GM21515 (cell line): ENCODE data around the gene CDH6.

Experiments
- ATAC-seq: cut with Tn5 transposase; IDR thresholded peaks from one replicate; pipeline ENCODE4 v1.9.1; 2021; ENCODE audit not compliant: unreplicated experiment

The CDH6 gene

DNA sequence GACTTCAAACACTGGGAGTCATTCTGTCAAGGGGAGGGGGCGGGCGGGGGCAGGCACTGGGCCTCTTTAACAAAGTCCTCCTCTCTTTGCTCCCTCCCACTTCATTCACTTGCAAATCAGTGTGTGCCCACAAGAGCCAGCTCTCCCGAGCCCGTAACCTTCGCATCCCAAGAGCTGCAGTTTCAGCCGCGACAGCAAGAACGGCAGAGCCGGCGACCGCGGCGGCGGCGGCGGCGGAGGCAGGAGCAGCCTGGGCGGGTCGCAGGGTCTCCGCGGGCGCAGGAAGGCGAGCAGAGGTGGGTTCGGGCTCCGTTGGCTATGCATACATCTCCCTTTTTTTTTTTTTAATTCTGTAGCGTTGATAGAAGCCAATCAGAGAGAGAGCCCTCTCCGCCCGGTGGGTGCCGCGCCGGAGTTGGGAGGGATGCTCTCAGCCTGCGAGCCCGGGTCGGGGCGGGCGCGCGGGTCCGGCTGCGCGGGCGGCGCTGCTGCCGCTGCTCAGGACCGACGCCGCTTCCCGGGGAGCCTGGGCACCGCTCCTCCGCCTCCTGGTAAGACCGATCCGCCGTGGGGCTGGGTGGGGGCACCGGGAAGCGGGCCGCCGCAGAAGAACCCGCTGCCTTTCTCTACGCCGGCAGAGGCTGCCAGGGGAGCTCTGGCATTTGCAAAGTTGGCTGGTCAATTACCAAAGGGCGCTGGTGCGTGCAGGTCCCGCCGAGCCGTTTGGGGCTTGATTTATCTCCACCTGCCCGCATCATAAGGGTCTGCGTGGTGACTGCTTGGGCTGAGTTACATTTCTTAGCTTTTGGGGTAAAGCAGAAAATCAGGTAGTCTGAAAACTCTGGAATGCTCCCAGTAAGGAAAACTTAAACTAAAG is at the start of gene CDH6:
Gene CDH6 (plus strand): TSS at position 96 of the 877 bp plus-strand sequence. CDS start 73,788 bp downstream, outside the sequence.
- ATAC-seq = no peak

DNA sequence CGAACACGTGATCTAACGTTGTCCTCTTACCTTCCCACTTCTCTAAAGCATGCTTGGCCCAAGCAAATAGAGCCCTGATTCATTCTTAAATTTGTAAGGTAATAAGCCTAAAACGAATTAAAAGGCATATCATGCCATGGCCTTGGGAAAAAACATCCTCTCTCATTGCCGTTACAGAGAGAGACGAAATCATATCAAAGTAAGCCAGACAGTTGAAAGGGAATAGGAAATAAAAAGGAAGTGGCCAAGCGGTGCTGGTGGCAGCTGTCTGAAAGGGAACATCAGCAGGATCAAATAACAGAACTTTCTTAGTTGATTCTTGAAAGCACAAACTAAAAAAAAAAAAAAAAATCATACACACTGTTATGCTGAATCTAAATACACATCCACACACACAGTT is 49.1 kb upstream of the CDH6 start:
- no peak for ATAC-seq

DNA sequence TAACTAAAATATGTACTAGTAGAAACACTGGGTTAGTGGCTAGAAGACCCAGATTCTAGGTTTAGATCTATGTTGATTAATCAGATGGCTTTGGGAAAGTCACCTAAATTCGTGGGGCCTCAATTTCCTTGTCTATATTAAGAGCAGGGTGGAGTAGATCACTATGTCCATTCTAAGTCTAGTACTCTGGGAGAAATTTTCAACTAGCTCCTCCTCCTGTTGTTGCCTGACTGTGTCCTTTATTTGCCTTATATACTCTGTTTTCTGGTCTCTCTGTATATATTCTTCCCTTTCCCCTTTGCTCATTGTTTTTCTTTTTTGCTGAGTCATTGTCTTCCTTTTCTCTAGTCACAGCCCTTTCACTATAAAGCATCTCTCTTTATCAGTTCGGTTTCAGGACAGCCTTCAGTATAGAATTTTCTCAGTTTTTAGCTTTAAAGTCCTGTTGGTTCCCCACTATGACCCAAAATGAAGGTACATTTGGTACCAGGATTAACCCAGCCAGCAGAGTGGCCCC is 44.5 kb upstream of the CDH6 start:
- no peak for ATAC-seq

DNA sequence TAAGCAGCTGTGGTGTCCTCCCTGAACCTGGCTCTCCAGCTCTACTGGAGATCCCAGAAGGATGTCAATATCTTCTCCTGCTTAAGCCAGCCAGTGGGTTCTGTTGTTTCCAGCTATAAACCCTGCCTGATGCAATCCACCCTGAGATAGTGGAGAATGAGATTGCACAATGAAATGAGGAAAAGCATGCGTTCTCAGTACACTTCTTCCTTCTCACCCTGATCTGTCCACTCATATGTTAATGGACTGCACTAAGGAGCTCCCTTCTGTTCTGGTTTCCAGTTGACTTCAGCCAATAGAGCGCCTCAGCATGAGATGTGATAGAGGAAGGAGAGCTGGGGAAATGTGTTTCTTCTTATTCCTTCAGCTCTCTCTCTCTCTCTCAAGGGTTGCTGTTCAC is 40.0 kb upstream of the CDH6 start:
- ATAC-seq = no peak

DNA sequence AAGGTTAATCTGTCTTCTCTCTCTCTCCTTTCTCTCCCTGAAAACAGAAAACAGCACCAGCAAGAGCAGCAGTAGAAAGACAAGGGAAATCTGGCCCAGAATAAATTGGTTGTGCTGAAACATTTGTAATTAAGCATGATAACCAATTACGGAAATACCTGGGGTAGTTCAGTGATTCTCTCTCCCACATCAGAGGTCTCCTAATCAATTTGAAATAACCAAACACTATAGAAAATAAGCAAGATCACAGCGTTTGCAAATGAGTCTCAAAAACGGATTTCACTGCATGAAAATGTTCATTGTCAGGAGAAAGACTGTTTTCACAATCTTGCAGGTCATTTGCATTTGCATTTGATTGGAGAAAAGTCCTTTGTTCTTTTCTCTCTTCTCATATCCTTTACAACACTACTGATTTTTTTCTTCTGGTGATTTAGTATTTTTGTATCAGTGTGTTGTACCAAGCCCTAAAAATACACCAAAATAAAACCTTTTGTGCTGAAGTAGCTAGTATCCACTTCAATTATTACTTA is 36.8 kb upstream of the CDH6 start:
- ATAC-seq = no peak

DNA sequence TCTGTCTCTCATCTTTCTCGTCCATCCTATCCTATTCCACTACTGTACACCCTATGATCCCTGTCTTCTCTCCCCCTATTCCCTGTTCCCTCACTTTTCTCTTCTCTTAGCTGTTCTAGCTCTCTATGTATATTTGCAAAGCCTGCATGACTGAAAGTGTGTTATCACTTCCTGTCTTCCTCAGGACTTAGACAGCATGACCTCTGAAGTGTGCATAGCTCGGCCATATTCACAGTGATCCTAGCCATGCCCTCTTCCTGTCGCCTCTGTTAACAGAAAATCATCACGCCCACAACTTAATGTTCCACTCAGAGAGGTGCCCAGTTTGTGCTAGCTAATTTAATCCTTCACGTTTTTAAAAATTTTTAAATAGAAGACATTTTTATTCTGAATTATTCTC is 35.8 kb upstream of the CDH6 start:
- ATAC-seq = no peak

DNA sequence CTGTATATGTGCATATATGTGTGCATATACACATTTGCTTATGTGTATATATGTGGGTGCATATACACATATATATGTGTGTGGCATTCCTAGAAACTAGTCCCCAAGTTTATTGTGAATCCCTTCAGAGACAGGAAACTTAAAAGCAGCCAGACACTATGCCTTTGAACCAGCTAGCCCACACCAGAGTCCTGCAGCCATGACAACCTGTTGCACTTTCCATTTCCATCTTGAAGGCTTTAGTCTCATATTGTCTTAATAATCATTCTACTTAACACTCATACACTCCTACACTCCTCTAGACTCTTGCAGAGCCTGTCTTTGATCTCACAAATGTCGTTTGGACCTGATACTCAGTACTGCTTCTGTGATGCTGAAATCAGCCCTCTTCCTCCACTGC is 34.8 kb upstream of the CDH6 start:
- ATAC-seq = no peak

DNA sequence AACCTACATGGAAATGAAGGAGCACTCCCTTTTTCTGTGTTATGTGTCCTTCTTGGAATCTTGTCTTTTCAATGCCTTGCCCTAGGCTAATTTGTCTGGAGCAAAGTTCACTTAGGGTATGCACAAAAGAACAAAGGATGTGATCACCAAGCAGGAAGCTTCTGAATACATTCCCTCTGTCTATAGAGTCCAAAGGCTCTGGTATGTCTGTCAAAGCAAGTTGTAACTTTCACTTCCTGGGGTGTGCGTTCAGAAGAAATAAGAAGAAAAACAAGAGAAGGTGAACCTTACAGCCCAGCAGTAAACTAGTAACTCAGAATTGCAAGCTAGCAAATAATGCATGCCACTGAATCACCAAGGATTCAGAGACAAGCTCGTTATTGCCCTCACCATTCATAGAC is 31.7 kb upstream of the CDH6 start:
- no peak for ATAC-seq

DNA sequence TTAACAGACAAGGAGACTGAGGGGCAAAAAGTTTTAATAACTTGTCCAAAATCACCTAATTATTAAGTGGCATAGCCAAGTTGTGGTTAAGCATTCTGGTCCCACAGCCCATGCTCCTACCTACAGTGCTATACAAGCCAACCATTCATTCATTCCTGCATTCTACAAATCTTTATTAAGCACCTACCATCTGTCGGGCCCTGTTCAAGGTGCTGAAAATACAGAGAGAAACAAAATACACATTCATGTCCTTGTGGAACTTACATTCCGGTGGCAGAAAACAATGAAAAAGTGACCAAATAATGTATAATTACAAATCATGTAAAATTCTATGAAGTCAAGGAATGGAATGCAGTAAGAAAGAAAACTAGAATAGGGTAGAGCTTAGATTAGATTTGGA is 27.8 kb upstream of the CDH6 start:
- no peak for ATAC-seq

DNA sequence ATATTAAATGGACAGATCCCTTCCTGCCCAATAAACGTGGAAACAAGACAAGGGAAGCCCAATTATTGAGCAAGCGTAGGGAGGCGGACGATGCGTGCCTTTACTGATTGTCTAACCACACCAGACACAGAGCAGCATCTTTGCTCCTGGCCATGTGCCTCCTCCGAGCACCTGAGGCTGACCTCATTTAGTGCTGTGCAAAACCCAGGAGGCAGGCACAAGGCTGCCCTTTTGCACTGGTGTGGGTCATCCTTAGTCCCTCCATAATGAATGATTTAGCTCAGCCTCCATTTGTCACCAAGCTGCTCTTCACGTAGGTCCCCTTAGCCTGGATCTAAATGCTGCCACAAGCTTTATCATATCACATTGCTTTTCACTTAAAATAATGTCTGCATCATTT is 24.1 kb upstream of the CDH6 start:
- no peak for ATAC-seq

DNA sequence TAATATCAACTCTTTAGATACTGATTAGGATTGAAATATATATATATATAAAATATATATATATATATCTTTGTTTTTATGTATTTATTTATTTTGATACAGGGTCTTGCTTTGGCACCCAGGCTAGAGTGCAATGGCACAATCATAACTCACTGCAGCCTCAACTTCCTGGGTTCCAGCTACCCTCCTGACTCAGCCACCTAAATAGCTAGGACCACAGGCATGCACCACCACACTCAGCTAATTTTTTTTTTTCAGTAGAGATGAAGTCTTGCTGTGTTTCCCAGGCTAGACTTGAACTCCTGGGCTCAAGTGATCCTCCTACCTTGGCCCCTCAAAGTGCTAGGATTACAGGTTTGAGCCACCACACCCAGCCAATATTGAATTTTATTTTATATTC is 20.6 kb upstream of the CDH6 start:
- ATAC-seq = no peak

DNA sequence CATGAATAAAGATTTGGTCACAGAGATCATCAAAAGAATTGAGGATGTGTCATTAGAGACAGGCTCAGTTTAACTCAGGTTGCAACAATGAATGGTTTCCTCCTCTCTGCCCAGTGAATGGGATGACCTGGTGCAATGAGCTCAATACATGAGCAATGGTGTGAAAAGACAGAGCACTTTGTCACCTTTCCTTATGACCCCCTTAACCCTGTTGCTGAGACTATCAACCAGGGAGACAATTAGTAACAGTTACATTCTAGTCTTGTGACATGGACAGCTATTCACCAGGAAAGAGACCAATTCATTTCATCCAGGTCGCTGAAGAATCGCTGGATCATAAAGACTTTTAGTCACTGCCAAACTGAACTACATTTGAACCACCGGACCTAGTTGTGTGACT is 19.9 kb upstream of the CDH6 start:
- ATAC-seq = no peak

DNA sequence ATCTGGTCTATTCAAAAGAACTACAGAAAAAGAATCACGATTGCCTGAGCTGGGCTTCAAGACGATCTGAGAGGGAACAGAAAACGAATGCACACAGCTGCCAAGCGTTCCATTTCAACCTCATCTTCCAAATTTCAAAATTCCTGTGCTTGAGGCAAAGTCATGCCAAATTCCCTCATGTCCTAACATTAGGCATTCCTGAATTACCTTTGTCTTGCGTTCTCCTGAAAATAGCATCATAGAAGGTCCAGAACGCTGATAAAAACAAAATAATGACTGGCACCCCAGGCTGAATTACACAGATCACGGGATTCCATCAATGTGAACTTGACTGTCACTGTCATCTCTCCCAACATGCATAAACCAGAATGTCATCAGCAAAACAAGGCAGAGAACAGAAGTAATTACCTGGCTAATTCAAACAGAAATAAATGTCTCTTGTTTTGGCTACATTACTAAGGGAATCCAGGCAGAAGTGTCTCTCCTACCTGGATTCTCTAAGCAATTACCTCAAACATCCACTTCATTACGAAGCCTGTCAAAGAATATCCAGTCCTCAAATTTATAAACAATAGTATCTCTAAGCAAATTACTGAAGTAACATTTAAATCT is 12.0 kb upstream of the CDH6 start:
- no peak for ATAC-seq

DNA sequence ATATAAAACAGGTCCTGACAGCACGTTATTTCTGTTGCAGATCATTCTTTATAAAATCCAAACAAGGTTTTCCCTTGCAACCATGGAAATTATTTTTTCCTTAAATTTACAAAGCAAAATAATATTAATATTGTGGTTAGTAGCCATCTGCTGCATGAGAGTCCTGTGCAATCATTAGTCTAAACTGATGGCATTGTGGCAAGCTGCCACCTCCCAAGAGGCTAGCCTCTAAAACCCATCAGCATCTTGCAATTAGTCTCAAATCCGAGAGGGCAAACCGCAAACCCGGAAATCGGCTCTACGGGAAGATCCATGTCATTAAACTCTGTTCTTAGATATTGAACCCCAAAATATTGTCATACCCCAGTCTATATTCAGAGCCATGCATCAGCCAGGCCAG is 11.3 kb upstream of the CDH6 start:
- no peak for ATAC-seq

DNA sequence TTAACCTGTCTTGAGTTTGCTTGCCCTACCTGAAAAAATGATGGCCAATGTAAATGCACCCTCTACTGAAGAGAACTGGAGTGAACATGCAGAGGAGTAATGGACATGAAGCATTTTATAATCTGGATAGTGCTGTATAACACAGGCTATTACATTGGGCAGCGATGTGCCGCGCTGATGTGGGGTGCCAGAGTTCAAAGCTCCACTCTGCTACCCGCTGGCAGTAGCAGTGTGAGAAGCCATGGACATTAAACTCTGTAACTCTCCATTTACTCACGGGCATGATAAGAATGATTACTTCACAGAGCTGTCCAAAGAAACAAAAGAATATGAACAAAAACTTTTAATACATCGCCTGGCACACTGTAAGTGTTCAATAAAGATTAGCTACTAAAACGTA is 7.5 kb upstream of the CDH6 start:
- no peak for ATAC-seq

DNA sequence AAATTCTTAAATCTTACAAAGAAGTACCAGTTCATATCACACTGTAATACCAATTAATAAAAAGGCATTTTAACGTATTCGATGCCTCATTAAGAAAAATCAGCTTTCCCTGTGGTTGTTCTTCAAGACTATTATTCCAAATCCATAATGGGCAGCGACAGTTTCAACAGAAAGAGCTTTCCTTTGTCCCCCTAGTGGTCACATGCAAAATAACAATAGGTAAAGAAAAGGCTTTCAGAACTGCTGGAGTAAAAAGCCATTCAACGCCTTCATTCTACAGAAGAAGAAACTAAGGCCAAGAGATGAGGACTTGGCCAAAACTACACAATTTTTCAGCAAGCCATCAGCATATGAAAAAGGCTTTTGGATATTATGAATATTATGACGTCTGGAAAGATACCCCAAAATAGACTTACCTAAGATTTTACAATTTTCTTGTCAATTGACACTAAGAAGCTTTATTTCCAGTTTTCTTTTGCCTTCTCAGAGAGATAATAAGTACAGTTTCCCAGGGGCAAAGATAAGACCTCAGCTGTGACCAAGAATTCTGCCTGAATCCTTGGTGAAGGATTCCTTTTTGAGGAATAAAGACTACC is 6.7 kb upstream of the CDH6 start:
- ATAC-seq = no peak

DNA sequence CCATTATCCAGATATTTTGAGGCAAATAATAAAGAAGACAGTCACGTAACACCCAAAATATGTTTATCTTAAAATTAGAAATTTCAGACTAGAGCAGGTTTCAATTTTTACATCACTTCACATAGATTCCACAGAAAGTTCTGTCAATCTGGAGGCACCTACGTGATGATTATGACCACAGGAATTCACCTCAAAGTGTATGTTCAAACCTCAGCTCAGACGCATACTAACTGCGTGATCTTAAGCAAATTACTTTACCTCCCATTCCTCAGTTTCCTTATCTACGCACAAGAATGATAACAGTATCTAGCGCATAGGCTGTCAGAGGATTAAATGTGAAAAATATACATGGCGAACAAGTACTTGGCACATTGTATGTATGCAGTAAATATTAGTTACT is 5.9 kb upstream of the CDH6 start:
- ATAC-seq = no peak

DNA sequence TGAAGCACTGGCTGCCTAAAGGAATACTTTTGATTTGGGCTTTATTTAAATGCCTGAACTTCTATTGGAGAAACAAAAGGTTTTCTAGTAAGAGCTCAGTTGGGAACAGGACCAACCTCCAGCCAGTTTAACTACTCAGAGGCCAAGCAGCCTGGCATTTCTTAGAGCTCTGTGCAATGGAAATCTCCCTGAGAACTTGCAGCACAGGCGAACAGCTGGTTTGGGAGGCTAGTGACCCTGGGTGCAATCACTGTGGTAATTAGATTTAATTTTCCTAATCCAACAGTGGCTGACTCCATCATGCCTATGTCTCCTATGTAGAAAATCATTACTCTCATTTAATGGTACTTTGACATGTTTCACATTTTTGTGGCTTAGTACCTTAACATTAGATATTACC is 1.0 kb upstream of the CDH6 start:
- ATAC-seq = no peak

DNA sequence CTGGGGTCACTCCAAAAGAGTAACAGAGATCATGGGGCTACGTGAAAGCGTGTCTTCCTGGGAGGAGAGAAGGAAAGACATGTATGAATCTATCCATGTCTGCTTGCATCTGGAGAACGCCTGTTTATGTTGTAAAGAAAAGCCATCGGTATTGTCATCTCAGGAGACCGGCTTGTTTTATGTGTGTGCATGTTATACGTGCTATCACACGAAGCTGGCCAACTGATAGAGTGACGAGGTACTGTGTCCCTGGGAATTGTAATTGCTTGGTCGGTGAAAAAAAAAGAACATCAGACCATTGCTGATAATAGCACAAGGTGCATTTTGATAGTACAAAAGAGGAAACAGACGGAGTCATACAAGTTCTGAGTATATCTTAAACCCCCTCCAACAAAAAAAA is 370 bp upstream of the CDH6 start:
- ATAC-seq = no peak

DNA sequence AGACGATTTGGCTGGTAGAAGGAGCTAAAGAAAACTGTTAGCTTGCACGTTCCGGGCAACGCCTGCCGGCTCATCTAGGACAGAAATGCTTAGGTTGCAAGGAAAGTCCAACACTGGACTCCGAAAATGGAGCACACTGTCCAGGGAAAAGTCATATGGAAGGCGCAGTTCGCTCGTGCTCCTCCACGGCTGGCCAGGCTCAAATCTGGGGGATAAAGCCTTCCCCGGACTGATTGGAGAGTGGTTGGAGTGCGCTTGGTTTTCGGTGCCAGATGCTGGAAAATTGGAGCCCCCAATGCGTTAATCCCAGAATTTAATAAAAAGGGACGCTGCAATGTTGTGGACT is 955 bp downstream of the CDH6 start:
- ATAC-seq = no peak

DNA sequence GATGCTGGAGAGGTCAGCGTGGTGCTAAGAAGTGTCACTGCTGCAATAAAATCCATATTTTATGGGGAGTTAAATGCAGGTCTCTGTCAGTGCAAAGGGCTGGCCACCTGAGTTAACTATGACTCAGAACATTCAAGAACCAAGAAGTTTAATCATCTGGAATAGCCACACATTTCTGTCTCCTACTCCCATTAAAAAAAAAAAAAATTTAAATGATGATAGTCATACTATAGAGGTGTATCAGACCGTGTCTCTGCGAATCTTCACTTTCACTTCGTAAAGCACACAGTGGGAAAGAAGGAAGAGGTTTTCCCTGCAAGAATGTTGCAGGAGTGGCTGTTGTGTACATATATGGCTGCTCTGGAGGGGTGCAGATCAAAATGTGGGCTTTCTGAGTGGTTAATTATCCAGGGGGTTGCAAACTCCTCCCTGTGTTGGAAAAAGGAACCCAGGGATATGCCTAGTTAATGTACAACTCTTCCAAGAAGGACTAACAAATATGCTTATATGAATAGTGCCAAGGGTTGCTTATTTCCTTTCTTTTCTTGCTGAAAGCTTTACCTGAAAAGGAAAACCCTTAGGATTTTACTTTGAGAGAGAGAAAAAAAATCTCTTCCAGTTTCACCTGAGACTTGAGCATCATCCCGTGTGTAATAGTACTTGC is 1.5 kb downstream of the CDH6 start:
- ATAC-seq = no peak
